ENCODE measurements around the gene AGBL5. TPM values are rescaled to one million over a fixed set of nuclear protein-coding genes. Genes with fewer than 3 reads are reported as not detected.

AGBL5 gene
- total and polyA plus RNA-seq, 2 of the 13 experiments (the other 11 are each of a cell fraction or from before 2014, with no cell fraction given), result 55.9 to 73.3 TPM

DNA sequence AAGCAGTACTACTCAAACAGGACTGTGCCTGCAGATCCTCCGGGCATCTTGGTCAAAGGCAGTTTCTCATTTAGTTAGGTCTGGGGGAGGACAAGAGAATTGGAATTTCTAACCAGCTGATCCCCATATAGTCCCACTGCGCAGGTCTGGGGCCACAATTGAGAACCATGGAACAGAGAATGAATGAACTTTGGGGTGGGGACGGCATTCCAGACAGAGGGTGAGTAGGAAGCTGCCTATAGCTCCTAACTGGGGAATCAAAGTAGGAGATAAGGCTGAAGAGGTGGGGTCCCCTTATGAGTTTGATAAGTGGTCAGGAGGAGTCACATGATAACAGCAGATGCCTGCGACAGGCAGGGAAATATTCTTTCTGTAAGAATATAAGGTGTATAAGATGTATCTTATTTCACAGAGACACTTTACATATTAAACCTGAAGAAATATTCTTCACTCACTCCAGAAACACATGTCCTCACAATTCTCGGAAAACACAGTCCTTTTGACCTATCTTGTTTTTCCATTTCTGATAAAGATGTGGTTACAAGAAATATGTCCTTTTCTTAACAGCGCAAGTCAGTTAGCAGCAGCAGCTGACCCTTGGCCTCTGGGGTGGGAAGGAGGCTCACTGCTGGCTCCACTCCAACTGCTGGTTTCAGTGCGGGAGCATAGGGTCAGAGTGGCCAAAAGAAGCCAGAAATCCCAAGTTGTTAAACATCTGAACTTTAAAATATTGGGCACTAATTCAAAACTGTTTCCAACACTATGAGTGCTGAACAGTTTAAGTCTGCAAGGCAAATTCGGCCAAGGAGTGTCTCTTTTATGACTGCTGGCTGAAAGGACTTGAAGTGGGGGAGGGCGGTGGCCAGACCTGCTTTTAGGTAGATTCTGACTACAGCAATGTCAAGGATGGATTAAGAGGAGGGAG is 31.3 kb upstream of the AGBL5 start:
- ChIA-PET POLR2A (interaction anchor here (1.0 kb wide), 1 partner anchor 58 kb away, joined by 3 read pairs; no protein-coding TSS in a partner anchor), CTCF (ENCODE audit: low intra/inter-chr PET ratio, low total read pairs) (interaction anchor here (1.1 to 5.5 kb wide), 2 partner anchors 59 kb away, joined by 4 to 91 read pairs; no protein-coding TSS in a partner anchor)
- Histone ChIP-seq H2AFZ (ENCODE audit: low read length) (no peak overlapping the region), H3K4me2 (ENCODE audit: low read depth, low read length) (peak overlapping the region; percentile 13; the same call in 1 of the 2 replicates), H3K4me3 (replicated peaks in 1 of 3; ENCODE audit: insufficient read depth in 1 of 3, low read depth in 2 of 3, low read length in 3 of 3) (no peak overlapping the region), H3K4me1 (ENCODE audit: insufficient read depth, low read length) (peaks cover 44% of the 10 kb centered on the region), H3K36me3 (replicated peaks in 1 of 2; ENCODE audit: control insufficient read depth in 1 of 2, insufficient read depth in 2 of 2, low read length in 2 of 2) (peaks cover 0 to 11% of the 10 kb centered on the region in 2 experiments; a peak in 2 of 5 replicates), H3K27ac (ENCODE audit: extremely low read length, insufficient read depth, low read length) (no peak overlapping the region), H4K20me1 (ENCODE audit: insufficient read depth, low read length) (no peaks in the 10 kb centered on the region), H3K9me3 (ENCODE audit: low read length) (no peaks in the 10 kb centered on the region), H3K9ac (ENCODE audit: insufficient read depth, low read depth, low read length) (no peak overlapping the region), H3K79me2 (ENCODE audit: insufficient read depth, low read length) (no peaks in the 10 kb centered on the region), H3K27me3 (ENCODE audit: control insufficient read depth in 1 of 2, insufficient read depth in 2 of 2, low read length in 2 of 2) (no peaks in the 10 kb centered on the region)
- no peak for ATAC-seq
- intact Hi-C loops (cut with micrococcal nuclease; ENCODE audit: unreplicated experiment) (no loop called here), in situ Hi-C loops (cut with HindIII; ENCODE audit: extremely low pct_ligation_motif_present, low pct_unique_long_range_greater_than_20kb) (loop anchor here (5.0 kb wide), 2 partner anchors 58 to 173 kb away; partner anchors contain the start of gene DPYSL5)
- WGBS (ENCODE audit: low lambda C conversion rate), result 38% methylated on average over 9 of the region's 9 CpGs
- no peak for DNase-seq (ENCODE audit: low spot score)
- no TSS peak for BruUV-seq (replicated peaks)
- FAIRE-seq, result peak; percentile 84
- TF ChIP-seq XRCC5 (optimal IDR thresholded peaks at IDR 0.05; ENCODE audit: low read length) (peak; percentile 34), SAP130 (CRISPR knock-in tag; IDR thresholded peaks at IDR 0.05; ENCODE audit: low read depth) (0 out of 2 replicates have a peak, but pooled peaks have one; percentile 13), HNF4G (IDR thresholded peaks at IDR 0.05; ENCODE audit: borderline replicate concordance, low read depth, low read length) (no peak; the same call in 1 of the 2 replicates), HNF4G (CRISPR knock-in tag; IDR thresholded peaks at IDR 0.05; ENCODE audit: borderline replicate concordance, low read depth) (no peak), NR2F1 (CRISPR knock-in tag; IDR thresholded peaks at IDR 0.05) (peak; percentile 27 to 40; a peak in 2 of 4 replicates), TCF12 (IDR thresholded peaks at IDR 0.05) (no peak), TCF12 (CRISPR knock-in tag; IDR thresholded peaks at IDR 0.05) (0 out of 2 replicates have a peak, but pooled peaks have one; percentile 19), ZNF180 (CRISPR knock-in tag; IDR thresholded peaks at IDR 0.05; ENCODE audit: borderline replicate concordance, low read depth) (no peak), PCBP2 (optimal IDR thresholded peaks at IDR 0.05; ENCODE audit: low read depth, low read length, poor library complexity, severe bottlenecking) (no peak), HNF4A (CRISPR knock-in tag; IDR thresholded peaks at IDR 0.05) (no peak), NR2F6 (IDR thresholded peaks at IDR 0.05) (peak; percentile 74), NR2F6 (CRISPR knock-in tag; IDR thresholded peaks at IDR 0.05) (peak; percentile 71), ZNF30 (CRISPR knock-in tag; IDR thresholded peaks at IDR 0.05) (no peak), NCOA5 (CRISPR knock-in tag; IDR thresholded peaks at IDR 0.05) (no peak), ZNF451 (CRISPR knock-in tag; IDR thresholded peaks at IDR 0.05) (no peak)
- TF ChIP-seq, protein P1, sequence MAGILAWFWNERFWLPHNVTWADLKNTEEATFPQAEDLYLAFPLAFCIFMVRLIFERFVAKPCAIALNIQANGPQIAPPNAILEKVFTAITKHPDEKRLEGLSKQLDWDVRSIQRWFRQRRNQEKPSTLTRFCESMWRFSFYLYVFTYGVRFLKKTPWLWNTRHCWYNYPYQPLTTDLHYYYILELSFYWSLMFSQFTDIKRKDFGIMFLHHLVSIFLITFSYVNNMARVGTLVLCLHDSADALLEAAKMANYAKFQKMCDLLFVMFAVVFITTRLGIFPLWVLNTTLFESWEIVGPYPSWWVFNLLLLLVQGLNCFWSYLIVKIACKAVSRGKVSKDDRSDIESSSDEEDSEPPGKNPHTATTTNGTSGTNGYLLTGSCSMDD (CRISPR knock-in tag; IDR thresholded peaks at IDR 0.05), result no peak
- TF ChIP-seq, protein P2, sequence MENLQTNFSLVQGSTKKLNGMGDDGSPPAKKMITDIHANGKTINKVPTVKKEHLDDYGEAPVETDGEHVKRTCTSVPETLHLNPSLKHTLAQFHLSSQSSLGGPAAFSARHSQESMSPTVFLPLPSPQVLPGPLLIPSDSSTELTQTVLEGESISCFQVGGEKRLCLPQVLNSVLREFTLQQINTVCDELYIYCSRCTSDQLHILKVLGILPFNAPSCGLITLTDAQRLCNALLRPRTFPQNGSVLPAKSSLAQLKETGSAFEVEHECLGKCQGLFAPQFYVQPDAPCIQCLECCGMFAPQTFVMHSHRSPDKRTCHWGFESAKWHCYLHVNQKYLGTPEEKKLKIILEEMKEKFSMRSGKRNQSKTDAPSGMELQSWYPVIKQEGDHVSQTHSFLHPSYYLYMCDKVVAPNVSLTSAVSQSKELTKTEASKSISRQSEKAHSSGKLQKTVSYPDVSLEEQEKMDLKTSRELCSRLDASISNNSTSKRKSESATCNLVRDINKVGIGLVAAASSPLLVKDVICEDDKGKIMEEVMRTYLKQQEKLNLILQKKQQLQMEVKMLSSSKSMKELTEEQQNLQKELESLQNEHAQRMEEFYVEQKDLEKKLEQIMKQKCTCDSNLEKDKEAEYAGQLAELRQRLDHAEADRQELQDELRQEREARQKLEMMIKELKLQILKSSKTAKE (CRISPR knock-in tag; IDR thresholded peaks at IDR 0.05; ENCODE audit: borderline replicate concordance), result no peak
- TF ChIP-seq, protein P3, sequence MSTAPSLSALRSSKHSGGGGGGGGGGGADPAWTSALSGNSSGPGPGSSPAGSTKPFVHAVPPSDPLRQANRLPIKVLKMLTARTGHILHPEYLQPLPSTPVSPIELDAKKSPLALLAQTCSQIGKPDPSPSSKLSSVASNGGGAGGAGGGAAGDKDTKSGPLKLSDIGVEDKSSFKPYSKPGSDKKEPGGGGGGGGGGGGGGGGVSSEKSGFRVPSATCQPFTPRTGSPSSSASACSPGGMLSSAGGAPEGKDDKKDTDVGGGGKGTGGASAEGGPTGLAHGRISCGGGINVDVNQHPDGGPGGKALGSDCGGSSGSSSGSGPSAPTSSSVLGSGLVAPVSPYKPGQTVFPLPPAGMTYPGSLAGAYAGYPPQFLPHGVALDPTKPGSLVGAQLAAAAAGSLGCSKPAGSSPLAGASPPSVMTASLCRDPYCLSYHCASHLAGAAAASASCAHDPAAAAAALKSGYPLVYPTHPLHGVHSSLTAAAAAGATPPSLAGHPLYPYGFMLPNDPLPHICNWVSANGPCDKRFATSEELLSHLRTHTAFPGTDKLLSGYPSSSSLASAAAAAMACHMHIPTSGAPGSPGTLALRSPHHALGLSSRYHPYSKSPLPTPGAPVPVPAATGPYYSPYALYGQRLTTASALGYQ (CRISPR knock-in tag; IDR thresholded peaks at IDR 0.05), result no peak
- TF ChIP-seq, protein P4, sequence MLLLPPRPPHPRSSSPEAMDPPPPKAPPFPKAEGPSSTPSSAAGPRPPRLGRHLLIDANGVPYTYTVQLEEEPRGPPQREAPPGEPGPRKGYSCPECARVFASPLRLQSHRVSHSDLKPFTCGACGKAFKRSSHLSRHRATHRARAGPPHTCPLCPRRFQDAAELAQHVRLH (CRISPR knock-in tag; IDR thresholded peaks at IDR 0.05; ENCODE audit: borderline replicate concordance, low read depth), result no peak

All from HepG2 (cell line).